K562 (cell line): ENCODE measurements around the gene FUT8. TPM values are rescaled to one million over a fixed set of nuclear protein-coding genes. Genes with fewer than 3 reads are reported as not detected.

Experiments
- ATAC-seq: fragments of 200-7000 bp; cut with Tn5 transposase; 3 replicates; pipeline ENCODE4 v1.9.1; 2020; ENCODE audit warnings: moderate library complexity
- BruUV-seq: library from RNA; stranded (reverse); fragments of 400-500 nt; replicated peaks from 2 replicates; lab custom pipeline; 2021; lab: Mats Ljungman, UMichigan
- CTCF ChIA-PET: fragments of 300-600 bp; formaldehyde crosslinking; extraction: SDS; loops from one replicate; lab custom pipeline; 2021; ENCODE audit warnings: low intra/inter-chr PET ratio; lab: Yijun Ruan, JAX
- POLR2A ChIA-PET: fragments of 300-600, 350-650 bp; sonication (Branson Sonifier 250); formaldehyde crosslinking; extraction: SDS; loops from one replicate; lab custom pipeline; 2021; ENCODE audit warnings: antibody characterized with exemption, inconsistent platforms; lab: Yijun Ruan, JAX
- DNase-seq, 4 experiments: peaks; one replicate each; pipeline versions ENCODE4 v3.0.0 to v3.0.0-alpha.2; 2011 to 2018; ENCODE audit warnings: low spot score in 3 of 4, mixed read lengths in 3 of 4; ENCODE audit errors: extremely low read depth in 1 of 4
- FAIRE-seq: peaks from 2 replicates; lab custom pipeline; 2011; peaks lifted over from hg19 to GRCh38; lab: Jason Lieb, UNC
- H2AFZ ChIP-seq: 2 replicates; pipeline ENCODE4 v1.6.0; 2011; ENCODE audit warnings: low read depth, low read length, control low read depth, inconsistent platforms
- H3K27ac ChIP-seq: fragments of 200-600 bp; 3 replicates; pipeline ENCODE4 v1.8.0; 2011; ENCODE audit warnings: low read depth, mild to moderate bottlenecking, control low read depth, inconsistent platforms, low read length, moderate library complexity, mixed read lengths; ENCODE audit errors: extremely low read depth
- H3K27me3 ChIP-seq, 2 experiments: fragments of 300-600 bp in 1 of 2; 2 replicates in 1 of 2; 3 replicates in 1 of 2; pipeline versions ENCODE4 v1.6.0 to v1.8.0; 2011; ENCODE audit warnings: inconsistent platforms in 2 of 2, low read length in 2 of 2, mild to moderate bottlenecking in 1 of 2, mixed read lengths in 1 of 2, moderate library complexity in 1 of 2; ENCODE audit not compliant: control insufficient read depth in 2 of 2, insufficient read depth in 2 of 2
- H3K36me3 ChIP-seq: fragments of 300-600 bp; 3 replicates; pipeline ENCODE4 v1.8.0; 2011; ENCODE audit warnings: mild to moderate bottlenecking, low read length, inconsistent platforms; ENCODE audit not compliant: control insufficient read depth, insufficient read depth
- H3K4me1 ChIP-seq, 2 experiments: fragments of 200-600 bp in 1 of 2; replicated peaks in 1 of 2; 2 replicates in 1 of 2; 3 replicates in 1 of 2; pipeline versions ENCODE4 v1.5.1 to v1.8.0; 2011; ENCODE audit warnings: inconsistent platforms in 2 of 2, low read length in 2 of 2, mild to moderate bottlenecking in 1 of 2, mixed read lengths in 1 of 2, moderate library complexity in 1 of 2; ENCODE audit not compliant: control insufficient read depth in 2 of 2, insufficient read depth in 2 of 2
- H3K4me2 ChIP-seq: 2 replicates; pipeline ENCODE4 v1.6.1; 2011; ENCODE audit warnings: low read length, control low read depth, inconsistent platforms, mixed read lengths; ENCODE audit not compliant: insufficient read depth
- H3K4me3 ChIP-seq: fragments of 200-600 bp; sonication (generic), shearing (Covaris generic); 2 replicates; pipeline ENCODE4 v1.5.1; 2016; ENCODE audit warnings: control low read depth, inconsistent platforms
- H3K79me2 ChIP-seq: fragments of 200-600 bp; 3 replicates; pipeline ENCODE4 v1.8.0; 2011; ENCODE audit warnings: low read length, inconsistent platforms; ENCODE audit not compliant: control insufficient read depth, insufficient read depth
- H3K9ac ChIP-seq, 2 experiments: 2 replicates each; pipeline versions ENCODE4 v1.6.0 to v1.6.1; 2011; ENCODE audit warnings: low read depth in 2 of 2, low read length in 2 of 2, control low read depth in 1 of 2, inconsistent platforms in 1 of 2, mild to moderate bottlenecking in 1 of 2, mixed read lengths in 1 of 2; ENCODE audit not compliant: insufficient read depth in 1 of 2
- H3K9me1 ChIP-seq: one replicate; pipeline ENCODE4 v1.6.0; 2011; ENCODE audit warnings: inconsistent platforms, mild to moderate bottlenecking, low read length, moderate library complexity; ENCODE audit not compliant: control insufficient read depth, insufficient read depth
- H3K9me3 ChIP-seq: replicated peaks from 2 replicates; pipeline ENCODE4 v1.5.1; 2011; ENCODE audit warnings: low read depth, low read length, inconsistent platforms; ENCODE audit not compliant: control insufficient read depth, insufficient read depth
- H4K20me1 ChIP-seq: replicated peaks from 2 replicates; pipeline ENCODE4 v1.6.1; 2011; ENCODE audit warnings: low read length, inconsistent platforms, mixed read lengths; ENCODE audit not compliant: control insufficient read depth, insufficient read depth
- CBX1 ChIP-seq: sonication (generic); IDR thresholded peaks from 2 replicates; pipeline ENCODE4 v1.6.1; 2016; ENCODE audit warnings: antibody characterized with exemption, low read depth, mild to moderate bottlenecking
- RAD21 ChIP-seq, 2 experiments: fragments of 250-450 bp in 1 of 2; fragments of 450-650 bp in 1 of 2; sonication (Bioruptor Pico) in 1 of 2; formaldehyde crosslinking in 1 of 2; IDR thresholded peaks in 1 of 2; conservative IDR thresholded peaks in 1 of 2; 2 replicates each; pipeline versions ENCODE4 v1.4.0 to v1.8.0; 2020 to 2022; ENCODE audit warnings: mild to moderate bottlenecking in 2 of 2, moderate library complexity in 1 of 2
- TCFL5 ChIP-seq: fragments of 250-450 bp; sonication (Bioruptor Pico); conservative IDR thresholded peaks from 2 replicates; pipeline ENCODE4 v1.6.1; 2021; ENCODE audit warnings: mild to moderate bottlenecking, moderate library complexity, matching md5 sums
- WGBS: fragments of 100-300 bp; shearing (Covaris generic); methylation state at CpG from one replicate; pipeline ENCODE4 v1.1.6; 2016; ENCODE audit warnings: low coverage, mixed read lengths; ENCODE audit not compliant: insufficient coverage; ENCODE audit errors: missing lambda C conversion rate; 5-methylcytosine and 5-hydroxymethylcytosine counted together
- in situ Hi-C: fragments of 300-500 bp; cut with MboI; formaldehyde crosslinking; loops from 4 replicates; pipeline ENCODE4 v1.15.0; 2018; ENCODE audit warnings: inconsistent platforms, mixed read lengths
- intact Hi-C: fragments of 100-400 bp; cut with micrococcal nuclease; formaldehyde crosslinking; loops from 2 replicates; pipeline ENCODE4 v1.14.2; 2022
- polyA plus RNA-seq, 8 experiments: library from polyadenylated mRNA; depleted of rRNA in 4 of 8; stranded (reverse) in 5 of 8; unstranded in 3 of 8; fragments of >200 nt; fragmentation: Nextera tagmentation in 2 of 8; fragmentation: Illumina TruSeq in 1 of 8; extraction: Ambion mirVana in 2 of 8; extraction: Trizol in 1 of 8; gene quantifications; 2 replicates each; pipeline versions ENCODE4 v1.2.1 to v1.2.3, GENCODE V29; 2011 to 2014; ENCODE audit warnings: inconsistent platforms in 1 of 8, missing spikeins in 1 of 8
- total RNA-seq, 7 experiments: library from RNA; depleted of rRNA in 6 of 7; stranded (reverse); fragments of >200 nt in 6 of 7; fragmentation: Illumina TruSeq in 2 of 7; extraction: Trizol in 2 of 7; gene quantifications; 2 replicates each; pipeline versions ENCODE4 v1.2.1 to v1.2.3, GENCODE V29; 2011 to 2021; ENCODE audit warnings: low replicate concordance in 1 of 7
- TF ChIP-seq, protein P1 (sequence below), 3 experiments: IDR thresholded peaks in 2 of 3; conservative IDR thresholded peaks in 1 of 3; 2 replicates each; pipeline ENCODE4 v1.5.1; 2011 to 2012; ENCODE audit warnings: low read length in 3 of 3, mild to moderate bottlenecking in 3 of 3, control low read depth in 2 of 3, improper control_type of control experiment in 1 of 3, inconsistent platforms in 1 of 3, low read depth in 1 of 3, mixed read lengths in 1 of 3, moderate library complexity in 1 of 3; ENCODE audit not compliant: insufficient read depth in 2 of 3

The FUT8 gene
- total and polyA plus RNA-seq, 9 of the 15 experiments (the other 6 are each of a cell fraction or from before 2014, with no cell fraction given): 4.1 to 15.2 (median 7.8) TPM

DNA sequence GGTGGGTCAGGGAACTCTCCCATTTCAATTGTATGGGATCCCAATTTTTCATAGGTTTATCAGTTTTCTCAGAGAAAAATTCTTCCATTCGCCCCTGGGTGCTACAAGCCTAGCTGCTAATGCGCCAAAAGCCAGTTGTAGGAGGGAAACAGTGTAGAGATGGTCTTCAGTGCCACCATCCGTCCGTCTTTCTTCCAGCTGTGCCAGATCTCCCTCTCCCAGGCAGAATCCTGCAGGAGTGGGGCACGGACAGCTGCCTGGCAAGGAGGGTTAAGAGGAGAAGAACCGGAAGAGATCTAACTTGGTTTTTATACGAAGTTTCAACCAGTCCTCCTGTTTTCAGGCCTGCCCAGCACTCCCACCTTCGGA is 38.9 kb upstream of the FUT8 start:
- POLR2A ChIA-PET: no interaction called here
- no peak overlapping the region for H3K4me3 ChIP-seq

More for the DNA sequence above, 38.9 kb upstream of the FUT8 start:
- Histone ChIP-seq H3K4me1 (no peaks in the 10 kb centered on the region; a peak in 2 of 5 replicates), H4K20me1 (no peaks in the 10 kb centered on the region), H3K36me3 (no peaks in the 10 kb centered on the region), H3K9ac (no peak overlapping the region; a peak in 1 of 4 replicates), H3K27ac (no peak overlapping the region), H3K79me2 (no peaks in the 10 kb centered on the region), H3K9me3 (no peaks in the 10 kb centered on the region), H3K27me3 (no peaks in the 10 kb centered on the region), H3K9me1 (no peaks in the 10 kb centered on the region), H2AFZ (peak overlapping the region; percentile 70)
- WGBS: 11% methylated on average over 6 of the region's 8 CpGs
- DNase-seq (no peak), ATAC-seq (peak; percentile 35; the same call in 2 of the 3 replicates)
- intact Hi-C loops: loop anchor here (10.0 kb wide), 1 partner anchor 149 kb away; no protein-coding TSS in a partner anchor
- no TSS peak for BruUV-seq
- in situ Hi-C loops: no loop called here
- CTCF ChIA-PET: no interaction called here
- TF ChIP-seq, protein P1, sequence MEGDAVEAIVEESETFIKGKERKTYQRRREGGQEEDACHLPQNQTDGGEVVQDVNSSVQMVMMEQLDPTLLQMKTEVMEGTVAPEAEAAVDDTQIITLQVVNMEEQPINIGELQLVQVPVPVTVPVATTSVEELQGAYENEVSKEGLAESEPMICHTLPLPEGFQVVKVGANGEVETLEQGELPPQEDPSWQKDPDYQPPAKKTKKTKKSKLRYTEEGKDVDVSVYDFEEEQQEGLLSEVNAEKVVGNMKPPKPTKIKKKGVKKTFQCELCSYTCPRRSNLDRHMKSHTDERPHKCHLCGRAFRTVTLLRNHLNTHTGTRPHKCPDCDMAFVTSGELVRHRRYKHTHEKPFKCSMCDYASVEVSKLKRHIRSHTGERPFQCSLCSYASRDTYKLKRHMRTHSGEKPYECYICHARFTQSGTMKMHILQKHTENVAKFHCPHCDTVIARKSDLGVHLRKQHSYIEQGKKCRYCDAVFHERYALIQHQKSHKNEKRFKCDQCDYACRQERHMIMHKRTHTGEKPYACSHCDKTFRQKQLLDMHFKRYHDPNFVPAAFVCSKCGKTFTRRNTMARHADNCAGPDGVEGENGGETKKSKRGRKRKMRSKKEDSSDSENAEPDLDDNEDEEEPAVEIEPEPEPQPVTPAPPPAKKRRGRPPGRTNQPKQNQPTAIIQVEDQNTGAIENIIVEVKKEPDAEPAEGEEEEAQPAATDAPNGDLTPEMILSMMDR (IDR thresholded peaks at IDR 0.05 in 2 of 3, conservative IDR thresholded peaks at IDR 0.05 in 1 of 3; ENCODE audit: insufficient read depth in 2 of 3, low read depth in 1 of 3, low read length in 3 of 3): peak in 2 of 3 experiments; percentile 10 to 13; a peak in 1 of 6 replicates
- TF ChIP-seq RAD21 (CRISPR knock-in tag; conservative IDR thresholded peaks at IDR 0.05 in 1 of 2, IDR thresholded peaks at IDR 0.05 in 1 of 2) (peak in 1 of 2 experiments; percentile 31; a peak in 2 of 4 replicates), CBX1 (no peak), TCFL5 (no peak)
- TF ChIP-seq, all 486 proteins: peak for 2
- H3K4me2 ChIP-seq: peak overlapping the region; percentile 55
- FAIRE-seq: no peak
